Stimulated activated CD4-positive, alpha-beta T cell treated with anti-CD3 and anti-CD28 coated beads, Interleukin-1b, Interleukin-23, amount 100 ng/mL, for 24 hours (primary cell): ENCODE measurements around the gene TMEM74B.
A peak's percentile ranks its signal among the peaks of the same experiment; 100 is the strongest.
"Not testable (repeated sequence)": the region's sequence is repeated elsewhere in the genome, so short reads cannot be mapped to it uniquely, and the experiment has no call there.

ENCODE experiments used
- DNase-seq, 4 experiments: peaks; one replicate each; pipeline ENCODE4 v3.0.0-alpha.2; 2020; ENCODE audit warnings: low read depth in 4 of 4, low spot score in 1 of 4

TMEM74B gene

GRCh38 chr20:1184638-1185315, at the start of gene TMEM74B:
Gene TMEM74B (minus strand): TSS chr20:1184981. CDS start chr20:1183801, 1,180 bp downstream.
- no peak for DNase-seq

- DNase-seq: no peak
These were observed 47.7 kb upstream of the TMEM74B start for GRCh38 chr20:1232286-1233111.

GRCh38 chr20:1229541-1229940, 44.8 kb upstream of the TMEM74B start:
- no peak for DNase-seq

- DNase-seq: peak; percentile 71 to 86 (median 77)
These were observed 41.2 kb upstream of the TMEM74B start, which contains the start of gene RAD21L1 for GRCh38 chr20:1225783-1226654. Gene RAD21L1 (plus strand): TSS chr20:1226044. CDS start chr20:1228454, 2,410 bp downstream.

GRCh38 chr20:1225263-1225782, 40.5 kb upstream of the TMEM74B start:
- DNase-seq: no peak

GRCh38 chr20:1224205-1224890, 39.6 kb upstream of the TMEM74B start:
- DNase-seq: no peak

- DNase-seq: not testable (repeated sequence)
These were observed 38.0 kb upstream of the TMEM74B start for GRCh38 chr20:1222750-1223149.

GRCh38 chr20:1216527-1217427, 32.0 kb upstream of the TMEM74B start:
- DNase-seq: not testable (repeated sequence)

GRCh38 chr20:1215386-1216170, 30.8 kb upstream of the TMEM74B start:
- DNase-seq: peak in 2 of 4 experiments; percentile 25 to 57

- DNase-seq: no peak
These were observed 30.1 kb upstream of the TMEM74B start for GRCh38 chr20:1214838-1215261.

- DNase-seq: peak in 3 of 4 experiments; percentile 38 to 56 (median 51)
These were observed 28.0 kb upstream of the TMEM74B start for GRCh38 chr20:1212607-1213396.

GRCh38 chr20:1212023-1212422, 27.2 kb upstream of the TMEM74B start:
- DNase-seq: no peak

GRCh38 chr20:1210501-1210900, 25.7 kb upstream of the TMEM74B start:
- no peak for DNase-seq

- DNase-seq: no peak
These were observed 24.9 kb upstream of the TMEM74B start for GRCh38 chr20:1209447-1210387.

- DNase-seq: no peak
These were observed 22.6 kb upstream of the TMEM74B start for GRCh38 chr20:1207293-1207878.
